Measurements from ENCODE around the gene RNU7-1. TPM values are rescaled to one million over a fixed set of nuclear protein-coding genes. Genes with fewer than 3 reads are reported as not detected.
A peak's percentile ranks its signal among the peaks of the same experiment; 100 is the strongest.

Gene RNU7-1
- total and polyA plus RNA-seq, 9 of the 15 experiments (the other 6 are each of a cell fraction or from before 2014, with no cell fraction given): not detected

GRCh38 chr12:6961695-6962284 lies 18.2 kb downstream of the RNU7-1 start (continued):
- TF ChIP-seq TCF7 (IDR thresholded peaks at IDR 0.05; ENCODE audit: borderline replicate concordance): no peak
- no peak for TF ChIP-seq CREB3 (tag; conservative IDR thresholded peaks at IDR 0.05; ENCODE audit: low read depth)
- peak; percentile 90 for TF ChIP-seq ETV1 (tag; conservative IDR thresholded peaks at IDR 0.05; ENCODE audit: low read depth)
- peak; percentile 55; the same call in 1 of the 2 replicates for TF ChIP-seq PKNOX1 (IDR thresholded peaks at IDR 0.05)
- TF ChIP-seq ADNP (tag; IDR thresholded peaks at IDR 0.05): no peak
- no peak for TF ChIP-seq ZNF609 (CRISPR knock-in tag; IDR thresholded peaks at IDR 0.05; ENCODE audit: borderline replicate concordance)
- TF ChIP-seq NFE2L1 (tag; IDR thresholded peaks at IDR 0.05; ENCODE audit: borderline replicate concordance, low read depth): peak; percentile 35; the same call in 1 of the 2 replicates
- no peak for TF ChIP-seq RBBP5 (IDR thresholded peaks at IDR 0.05; ENCODE audit: borderline replicate concordance, insufficient read depth, low read length, poor library complexity, severe bottlenecking)
- TF ChIP-seq POLR2A (conservative IDR thresholded peaks at IDR 0.05): peak; percentile 83
- TF ChIP-seq DNMT1 (IDR thresholded peaks at IDR 0.05): no peak
- no peak for TF ChIP-seq NELFE (IDR thresholded peaks at IDR 0.05; ENCODE audit: insufficient read depth, insufficient read length)
- no peak for TF ChIP-seq SREBF1 (IDR thresholded peaks at IDR 0.05; ENCODE audit: borderline replicate concordance, low read depth, low read length)
- 0 out of 4 replicates have a peak, but pooled peaks of 1 of the 2 experiments have one; percentile 28 for TF ChIP-seq FOXK2 (conservative IDR thresholded peaks at IDR 0.05 in 1 of 2, IDR thresholded peaks at IDR 0.05 in 1 of 2; ENCODE audit: low read depth in 2 of 2)
- peak; percentile 90 for TF ChIP-seq GABPA (tag; conservative IDR thresholded peaks at IDR 0.05; ENCODE audit: low read depth)
- no peak for TF ChIP-seq ZNF583 (CRISPR knock-in tag; IDR thresholded peaks at IDR 0.05)
- no peak for TF ChIP-seq RBM14 (IDR thresholded peaks at IDR 0.05; ENCODE audit: borderline replicate concordance, insufficient read depth, low read depth, low read length)
- TF ChIP-seq ZFP36 (IDR thresholded peaks at IDR 0.05; ENCODE audit: low read depth, low read length, partially characterized antibody): peak; percentile 38
- no peak for TF ChIP-seq SMAD2 (IDR thresholded peaks at IDR 0.05; ENCODE audit: low read depth, low read length)
- no peak for TF ChIP-seq NCOR1 (IDR thresholded peaks at IDR 0.05)
- TF ChIP-seq SAFB (IDR thresholded peaks at IDR 0.05; ENCODE audit: borderline replicate concordance, low read depth, low read length): no peak; the same call in 1 of the 2 replicates

Data from K562 (cell line).